Stimulated activated CD8-positive, alpha-beta memory T cell treated with anti-CD3 and anti-CD28 coated beads, Interleukin-12 subunit alpha, Interleukin-12 subunit beta, amount 100 ng/mL, for 24 hours (primary cell): ENCODE measurements around the gene NDUFAF8.
"Not testable (repeated sequence)": the region's sequence is repeated elsewhere in the genome, so short reads cannot be mapped to it uniquely, and the experiment has no call there.

Source experiments
- DNase-seq: peaks from one replicate; pipeline ENCODE4 v3.0.0-alpha.2; 2020; ENCODE audit errors: extremely low read depth

The NDUFAF8 gene

GRCh38 chr17:81222906-81223761, 16.0 kb upstream of the NDUFAF8 start, which contains the start of gene CEP131:
Gene CEP131 (minus strand): TSS chr17:81222965. CDS start chr17:81220056, 2,909 bp downstream.
- peak; percentile 99 for DNase-seq

GRCh38 chr17:81223762-81224130, 15.4 kb upstream of the NDUFAF8 start:
- no peak for DNase-seq

GRCh38 chr17:81227630-81228029, 11.5 kb upstream of the NDUFAF8 start:
- not testable (repeated sequence) for DNase-seq

DNA sequence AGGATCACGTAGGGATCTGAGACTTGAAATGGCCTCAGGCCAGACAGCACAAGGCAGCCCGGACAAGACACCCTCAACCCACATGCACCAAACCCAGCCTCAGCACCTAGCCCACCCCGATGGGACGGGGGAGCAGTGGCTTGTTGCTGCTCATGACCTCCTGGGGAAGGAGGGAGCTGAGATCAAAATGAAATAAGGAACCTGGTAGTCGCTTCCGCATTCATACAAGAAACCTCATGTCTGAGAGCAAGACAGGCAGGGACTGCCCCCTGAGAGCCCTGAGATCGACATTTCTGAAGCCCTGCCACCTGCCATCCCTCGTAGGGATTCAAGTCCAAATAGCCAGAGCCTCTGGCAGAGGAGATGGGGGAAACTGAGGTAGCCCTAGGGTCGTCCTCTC, 10.7 kb upstream of the NDUFAF8 start:
- no peak for DNase-seq

GRCh38 chr17:81228834-81229665, 10.1 kb upstream of the NDUFAF8 start:
- no peak for DNase-seq

GRCh38 chr17:81229666-81229920, 9.5 kb upstream of the NDUFAF8 start:
- no peak for DNase-seq

DNA sequence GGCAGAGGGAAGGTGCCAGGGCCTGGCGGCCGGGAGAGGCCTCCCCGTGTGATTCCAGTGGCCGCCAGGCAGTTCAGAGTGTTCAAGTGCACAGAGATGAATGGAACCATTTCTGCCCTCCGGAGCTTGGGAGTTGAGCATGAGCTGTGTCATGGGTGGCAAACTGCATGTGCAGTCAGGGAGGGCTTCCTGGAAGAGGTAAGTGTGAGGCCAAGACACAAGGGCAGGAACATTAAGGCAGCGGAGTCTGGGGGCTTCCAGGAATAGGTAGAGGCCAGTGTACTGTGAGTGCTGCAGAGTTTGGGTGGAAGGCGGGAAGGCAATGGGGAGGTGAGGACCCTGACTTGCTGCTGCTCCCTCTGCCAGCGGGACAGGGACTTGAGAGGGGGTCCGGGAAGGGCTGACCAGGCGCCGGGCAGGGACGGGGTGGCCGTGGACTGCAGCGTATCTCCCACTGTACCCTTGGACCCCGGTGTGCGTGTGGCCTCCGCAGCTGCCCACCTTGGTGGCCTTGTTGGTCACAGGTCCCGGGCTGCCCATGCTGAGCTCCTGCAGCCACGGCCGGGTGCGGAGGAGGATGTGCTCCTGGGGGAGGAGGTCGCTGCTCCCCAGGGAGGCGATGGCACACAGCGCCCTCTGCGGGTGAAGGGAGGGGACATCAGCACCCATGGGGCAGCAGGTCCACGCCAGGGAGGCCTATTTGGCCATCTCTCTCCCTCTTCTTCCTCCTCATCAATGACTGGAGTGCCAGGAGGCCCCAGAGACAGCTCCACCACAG, 8.9 kb upstream of the NDUFAF8 start:
- DNase-seq, result no peak

- DNase-seq, result no peak
Measured at GRCh38 chr17:81231121-81231645, 7.9 kb upstream of the NDUFAF8 start.

GRCh38 chr17:81231766-81232581, 7.1 kb upstream of the NDUFAF8 start:
- no peak for DNase-seq

DNA sequence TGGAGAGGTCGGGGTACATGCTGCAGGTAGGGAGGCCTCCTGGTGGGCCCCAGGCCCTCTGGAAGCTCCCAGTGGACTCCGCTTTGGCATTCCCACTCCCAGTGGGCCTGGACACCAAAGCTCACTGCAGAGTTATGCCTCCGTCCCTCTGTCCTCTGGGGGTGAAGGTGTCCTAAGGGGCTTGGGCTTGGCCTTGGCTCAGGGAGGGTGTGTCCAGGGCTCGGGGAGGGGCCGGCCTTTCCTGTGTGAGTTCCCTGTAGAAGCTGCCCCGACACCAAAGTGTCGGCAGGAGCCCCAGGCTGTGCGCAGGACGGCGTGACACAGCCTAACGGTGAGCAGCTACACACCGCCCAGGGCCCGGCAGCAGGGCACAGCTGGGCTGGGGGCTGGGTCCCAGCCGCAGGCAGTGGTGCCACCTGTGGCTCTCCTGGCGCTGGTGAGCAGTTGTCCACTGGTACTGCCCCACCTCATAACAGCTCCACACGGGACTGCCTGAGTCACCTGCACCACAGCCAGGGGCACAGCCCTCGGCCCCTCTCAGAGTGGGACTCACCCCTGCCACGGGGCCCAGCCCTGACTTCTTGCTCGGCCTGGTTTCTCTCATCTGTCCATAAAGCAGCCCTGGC, 6.4 kb upstream of the NDUFAF8 start:
- no peak for DNase-seq

- no peak for DNase-seq
Measured at GRCh38 chr17:81233316-81233715, 5.8 kb upstream of the NDUFAF8 start.

- DNase-seq, result no peak
Measured at GRCh38 chr17:81233811-81234505, 5.2 kb upstream of the NDUFAF8 start.

GRCh38 chr17:81234506-81234855, 4.6 kb upstream of the NDUFAF8 start:
- DNase-seq, result no peak

- no peak for DNase-seq
Measured at GRCh38 chr17:81234940-81235821, 3.9 kb upstream of the NDUFAF8 start.

DNA sequence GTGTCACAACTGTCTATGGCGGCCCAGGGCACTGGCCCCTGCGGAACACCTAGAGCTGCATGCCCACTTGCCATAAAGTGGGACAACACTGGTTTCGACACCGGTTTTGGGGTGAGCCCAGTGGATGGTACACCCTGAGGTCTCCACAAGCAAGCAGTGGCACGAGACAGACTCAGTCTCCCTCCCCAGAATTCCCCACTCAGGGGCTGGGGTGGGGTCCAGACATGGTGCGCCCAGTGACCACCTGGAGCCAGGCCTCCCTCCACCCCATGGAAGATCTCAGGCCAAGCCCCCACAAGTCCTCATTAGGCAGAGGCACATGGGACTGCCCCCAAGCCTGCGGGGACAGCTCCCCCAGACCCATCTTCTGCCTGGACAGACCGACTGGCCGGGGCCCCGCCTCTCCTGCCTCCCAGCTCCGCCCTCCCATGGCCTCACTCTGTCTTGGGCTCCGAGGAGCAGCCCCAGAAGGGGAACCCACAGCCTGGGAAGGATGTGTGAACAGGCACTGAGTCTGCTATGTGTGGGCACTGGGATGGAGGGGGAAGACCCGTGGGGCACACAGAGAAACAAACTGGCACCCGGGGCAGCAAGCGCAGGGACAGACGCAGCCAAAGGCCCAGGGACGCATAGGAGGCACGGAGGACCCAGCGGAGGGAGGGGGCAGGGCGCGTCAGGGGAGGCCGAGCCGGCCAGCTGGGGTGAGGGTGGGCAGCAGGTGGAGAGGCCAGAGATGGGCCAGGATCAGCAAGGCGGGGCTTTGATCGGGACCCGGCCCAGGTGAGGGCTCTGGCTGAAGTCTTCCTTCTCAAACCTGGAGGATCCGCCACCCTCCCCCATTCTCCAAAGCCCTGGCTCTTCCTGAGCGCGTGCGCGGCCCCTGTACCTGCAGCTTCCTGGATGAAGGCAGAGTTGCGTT, 3.0 kb upstream of the NDUFAF8 start:
- no peak for DNase-seq

GRCh38 chr17:81236784-81237183, 2.3 kb upstream of the NDUFAF8 start:
- DNase-seq, result no peak

DNA sequence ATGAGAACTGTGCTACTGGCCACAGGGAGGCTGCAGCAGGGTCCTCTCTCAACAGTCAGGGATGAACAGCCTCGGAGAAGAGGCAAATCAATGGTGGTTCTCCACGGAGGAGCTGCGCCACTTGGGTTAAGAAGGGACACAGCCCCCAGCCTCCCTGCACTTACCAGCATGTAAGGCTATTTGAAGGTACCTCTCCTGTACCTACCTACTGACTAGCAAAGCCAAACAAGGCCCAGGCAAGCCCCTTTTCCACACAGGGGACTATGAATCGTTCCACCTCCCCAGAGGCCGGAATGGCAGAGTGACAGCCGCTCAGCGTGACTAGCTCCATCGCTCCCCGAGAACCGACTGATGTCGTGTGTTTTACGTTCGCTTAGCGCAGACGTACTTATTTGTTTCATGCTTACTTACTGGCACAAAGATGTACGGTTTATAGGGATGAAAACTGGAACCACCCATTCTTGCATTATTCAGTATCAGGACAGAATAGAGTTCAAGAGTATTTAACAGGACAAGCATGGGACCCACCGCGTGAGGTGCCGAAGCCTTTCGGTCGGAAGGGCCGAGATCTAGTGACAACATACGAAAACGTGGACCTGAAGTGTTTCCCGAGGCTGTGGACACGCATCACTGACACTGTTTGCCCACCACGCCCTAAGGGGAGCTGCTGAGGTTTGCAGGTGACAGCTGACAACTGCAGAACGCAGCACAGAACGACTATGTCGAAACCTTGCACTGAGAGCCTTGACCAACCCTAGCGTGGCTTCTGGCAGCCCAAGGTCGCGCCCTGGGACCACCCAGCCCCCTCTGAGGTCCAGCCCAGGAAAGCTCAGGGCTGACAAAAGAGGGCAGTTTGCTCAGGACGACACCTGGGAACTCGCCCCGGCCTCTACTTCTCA, 1.3 kb upstream of the NDUFAF8 start:
- no peak for DNase-seq
